ENCODE data around the gene NDUFAF8.

Gene NDUFAF8, protein sequence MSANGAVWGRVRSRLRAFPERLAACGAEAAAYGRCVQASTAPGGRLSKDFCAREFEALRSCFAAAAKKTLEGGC

DNA sequence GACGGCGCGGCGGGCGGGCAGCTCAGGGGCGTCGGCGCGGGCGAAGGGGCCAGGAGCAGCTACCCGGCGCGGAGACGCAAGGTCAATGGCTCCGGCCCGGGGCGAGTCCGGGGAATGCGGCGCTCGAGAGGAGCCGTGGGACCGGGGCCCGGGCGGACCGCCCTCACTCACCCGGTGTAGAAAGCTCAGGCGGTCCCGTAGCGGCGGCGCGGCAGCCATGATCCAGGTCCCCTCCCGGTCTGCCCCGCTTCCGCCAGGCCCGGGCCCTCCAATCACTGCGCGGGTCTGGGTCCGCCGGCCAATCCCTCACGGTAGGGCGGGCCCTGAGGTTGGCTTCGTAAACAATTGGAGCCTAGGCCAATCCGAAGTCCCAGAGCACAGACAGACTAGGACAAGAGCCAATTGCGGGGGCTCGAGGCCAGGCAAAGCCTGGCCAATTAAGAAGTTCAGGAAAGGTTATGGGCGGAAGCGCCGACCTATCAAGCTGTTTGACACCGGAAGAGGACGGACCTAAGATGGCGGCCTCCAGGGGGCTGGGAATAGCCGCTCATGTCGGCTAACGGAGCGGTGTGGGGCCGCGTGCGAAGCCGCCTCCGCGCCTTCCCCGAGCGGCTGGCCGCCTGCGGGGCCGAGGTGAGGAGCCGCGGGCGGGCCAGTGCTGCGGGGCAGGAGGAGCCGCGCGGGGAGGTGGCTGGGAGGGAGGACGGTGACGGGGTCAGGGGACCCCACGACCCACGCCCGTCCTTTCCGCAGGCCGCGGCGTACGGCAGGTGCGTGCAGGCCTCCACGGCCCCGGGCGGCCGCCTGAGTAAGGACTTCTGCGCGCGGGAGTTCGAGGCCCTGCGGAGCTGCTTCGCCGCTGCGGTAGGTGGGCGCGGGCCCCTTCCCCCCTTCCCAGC, at the start of gene NDUFAF8, which contains the start of gene TEPSIN:
Gene NDUFAF8, plus strand, starts transcription at position 504 of the 899 bp plus-strand sequence. Its CDS starts 46 bp downstream, at position 550.
Gene TEPSIN, minus strand, starts transcription at position 241 of the 899 bp plus-strand sequence. Its CDS starts 22 bp downstream, at position 219.
- DNase-seq = peak; percentile 100

DNA sequence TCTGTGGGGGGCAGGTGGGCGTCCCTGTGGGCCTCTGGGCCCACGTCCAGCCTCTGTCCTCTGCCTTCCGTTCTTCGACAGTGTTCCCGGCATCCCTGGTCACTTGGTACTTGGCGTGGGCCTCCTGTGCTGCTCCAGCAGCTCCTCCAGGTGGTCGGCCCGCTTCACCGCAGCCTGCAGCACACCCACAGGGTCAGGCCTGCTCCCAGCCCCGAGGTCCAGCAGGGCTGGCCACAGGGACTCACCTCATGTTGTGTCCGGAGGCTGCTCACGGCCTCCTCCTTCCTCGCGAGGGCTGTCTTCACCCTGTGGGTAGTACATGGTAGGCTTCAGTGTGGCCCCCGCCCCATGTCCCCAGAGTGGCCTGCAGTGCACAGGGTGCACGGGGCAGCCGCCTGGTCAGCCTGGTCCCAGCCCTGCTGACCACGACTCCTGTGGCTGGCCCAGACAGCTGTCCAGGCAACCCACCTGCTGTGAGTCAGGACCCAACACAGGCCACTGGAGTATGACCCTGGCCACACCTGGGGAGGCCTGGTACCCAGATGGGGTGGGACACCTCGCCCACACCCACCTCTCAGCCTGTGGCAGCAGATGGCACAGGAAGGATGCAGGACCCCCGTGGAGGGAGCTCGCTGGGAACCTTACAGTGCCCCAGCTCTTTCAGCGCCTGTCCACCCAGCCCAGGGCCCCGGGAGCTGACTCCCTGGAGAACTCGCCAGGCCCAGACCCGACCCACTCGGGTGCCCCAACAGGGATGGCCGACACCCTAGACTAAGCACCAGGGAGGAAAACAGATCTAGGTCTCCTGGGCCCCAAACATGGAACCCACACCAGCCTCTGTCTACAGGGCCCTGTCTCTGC, 49.2 kb upstream of the NDUFAF8 start:
- no peak for DNase-seq

DNA sequence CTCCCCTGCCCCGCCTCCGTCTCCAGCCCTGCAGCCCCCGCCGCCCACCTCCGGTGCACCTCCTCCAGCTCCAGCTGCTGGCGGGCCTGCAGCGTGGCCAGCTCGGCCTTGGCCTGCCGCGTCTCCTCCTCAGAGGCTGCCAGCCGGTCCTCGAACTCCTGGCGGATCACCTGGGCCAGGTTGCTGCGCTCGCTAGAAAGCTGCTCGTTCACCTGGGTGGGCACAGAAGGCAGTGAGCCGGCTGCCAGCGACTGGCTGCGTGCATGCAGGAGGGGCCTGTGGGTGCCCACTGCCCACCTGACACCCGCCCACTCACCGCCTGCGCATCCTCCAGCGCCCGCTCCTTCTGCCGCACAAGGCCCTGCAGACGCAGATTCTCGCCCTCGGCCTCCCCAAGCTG, 48.5 kb upstream of the NDUFAF8 start:
- no peak for DNase-seq

DNA sequence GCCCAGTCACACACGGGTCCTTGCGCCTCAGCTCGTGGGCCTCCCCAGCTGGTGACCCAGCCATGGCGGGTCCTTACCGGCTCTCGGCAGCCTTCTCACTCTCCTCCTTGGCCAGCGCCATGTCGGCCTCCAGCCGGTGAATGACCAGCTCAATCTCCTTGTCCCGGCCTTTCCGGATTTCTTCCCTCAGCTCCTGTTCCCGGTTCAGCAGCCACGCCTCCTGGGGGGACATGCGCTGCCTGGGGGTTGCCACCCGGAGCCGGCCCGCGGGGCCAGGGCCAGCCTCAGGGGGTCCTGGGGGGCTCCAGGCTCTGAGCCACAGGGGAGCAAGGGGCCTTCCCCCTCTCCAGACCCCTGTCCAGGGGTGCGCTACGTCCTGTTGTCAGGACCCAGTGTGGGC, 48.0 kb upstream of the NDUFAF8 start:
- DNase-seq = no peak

DNA sequence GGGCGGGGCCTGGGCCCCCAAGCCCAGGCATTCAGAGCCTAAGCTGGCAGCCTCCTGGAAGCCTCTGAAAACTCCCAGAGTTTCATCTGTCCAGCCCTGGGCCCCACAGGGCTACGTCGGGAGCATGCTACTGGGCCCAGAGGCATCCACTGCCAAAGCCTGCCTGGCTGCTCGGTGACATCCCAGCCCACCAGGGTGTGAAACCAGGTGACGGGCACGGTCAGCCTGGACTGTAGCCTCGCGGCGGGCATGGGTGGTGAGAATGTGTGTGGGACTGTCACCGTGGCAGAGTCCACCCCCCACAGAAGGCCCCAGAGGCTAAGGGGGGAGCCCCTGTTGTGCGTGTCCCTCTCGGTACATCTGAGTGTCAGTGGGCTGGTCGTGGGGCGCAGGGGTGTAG, 47.5 kb upstream of the NDUFAF8 start:
- no peak for DNase-seq

DNA sequence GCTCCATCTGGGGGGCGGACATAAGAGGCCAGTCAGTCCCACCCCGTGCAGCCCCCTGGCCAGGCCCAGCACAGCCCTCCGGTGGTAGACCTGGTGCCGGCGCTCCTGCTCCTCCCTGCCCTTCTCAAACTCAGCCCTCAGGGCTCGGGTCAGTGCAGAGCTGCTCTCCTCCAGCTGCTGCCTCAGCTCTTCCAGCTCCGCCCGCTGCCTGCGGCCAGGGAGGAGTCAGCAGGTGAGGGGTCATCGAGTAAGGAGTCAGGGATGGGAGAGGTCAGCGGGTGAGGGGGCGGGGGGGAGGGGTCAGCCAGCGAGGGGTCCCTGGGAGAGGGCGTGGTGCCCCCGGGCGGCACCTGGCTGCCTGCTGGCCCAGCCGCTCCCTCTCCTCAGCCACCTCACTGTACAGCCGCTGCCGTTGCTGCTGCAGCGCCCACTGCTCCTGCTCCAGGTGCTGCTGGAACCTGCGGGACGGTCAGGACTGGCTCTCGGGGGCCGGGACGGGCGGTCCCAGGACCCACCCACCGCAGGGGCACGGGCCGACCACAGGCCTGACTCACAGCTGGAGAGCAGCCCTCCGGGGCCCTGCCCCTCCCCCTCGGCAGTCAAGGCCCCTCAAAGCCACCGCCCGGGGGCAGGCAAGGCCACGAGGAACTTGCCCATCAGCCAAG, 46.6 kb upstream of the NDUFAF8 start:
- no peak for DNase-seq

DNA sequence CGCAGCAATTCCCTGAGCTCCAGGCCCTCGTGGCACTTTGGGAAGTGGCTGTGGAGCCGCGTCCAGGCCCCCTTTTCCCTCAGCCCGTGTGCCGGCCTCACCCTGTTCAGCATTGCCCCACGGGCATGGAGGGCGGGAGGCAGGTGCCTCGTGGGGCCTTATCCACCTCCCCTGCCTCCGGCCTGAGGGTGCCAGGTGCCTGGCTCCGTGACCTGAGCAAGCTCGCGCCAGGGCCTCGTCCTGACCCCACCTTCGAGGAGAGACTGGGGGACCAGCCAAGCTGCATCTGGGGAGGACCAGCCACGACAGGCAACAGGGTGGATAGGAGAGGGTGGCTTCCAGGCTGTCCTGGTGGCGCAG, 46.1 kb upstream of the NDUFAF8 start:
- DNase-seq = no peak

DNA sequence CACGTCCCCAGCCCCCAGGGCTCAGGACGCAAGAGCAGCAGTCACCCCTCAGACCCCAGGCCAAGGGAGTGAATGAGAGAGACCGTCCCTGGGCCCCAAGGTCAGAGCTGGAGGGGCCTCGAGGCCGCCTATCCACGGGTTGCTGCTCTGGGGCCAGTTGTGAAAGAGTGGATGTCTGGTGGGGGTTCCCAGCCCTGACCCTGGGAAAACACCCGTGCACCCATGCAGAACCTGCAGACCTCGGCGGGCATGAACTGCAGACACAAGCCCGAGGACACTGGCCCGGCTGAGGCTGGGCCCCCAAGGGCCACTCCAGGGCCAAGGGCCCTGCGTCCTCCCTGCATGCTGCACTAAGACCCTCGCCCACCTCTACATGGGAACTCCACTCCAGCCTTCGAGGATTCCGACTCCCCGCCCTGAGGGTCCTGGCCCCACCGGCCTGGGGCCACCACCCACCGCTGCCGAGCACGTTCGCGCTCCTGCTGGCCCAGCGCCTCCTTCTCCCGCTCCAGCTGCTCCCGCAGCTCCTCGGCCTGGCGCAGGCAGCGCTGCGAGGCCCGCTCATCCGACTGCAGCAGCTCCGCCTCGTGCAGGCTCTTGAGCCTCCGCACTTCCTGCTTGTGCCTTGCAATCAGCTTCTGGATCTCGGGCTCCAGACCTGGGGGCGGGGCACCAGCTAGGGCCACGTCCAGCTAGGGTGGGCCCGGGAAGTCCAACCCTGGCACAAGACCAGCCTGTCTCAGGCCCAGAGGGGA, 45.5 kb upstream of the NDUFAF8 start:
- no peak for DNase-seq

DNA sequence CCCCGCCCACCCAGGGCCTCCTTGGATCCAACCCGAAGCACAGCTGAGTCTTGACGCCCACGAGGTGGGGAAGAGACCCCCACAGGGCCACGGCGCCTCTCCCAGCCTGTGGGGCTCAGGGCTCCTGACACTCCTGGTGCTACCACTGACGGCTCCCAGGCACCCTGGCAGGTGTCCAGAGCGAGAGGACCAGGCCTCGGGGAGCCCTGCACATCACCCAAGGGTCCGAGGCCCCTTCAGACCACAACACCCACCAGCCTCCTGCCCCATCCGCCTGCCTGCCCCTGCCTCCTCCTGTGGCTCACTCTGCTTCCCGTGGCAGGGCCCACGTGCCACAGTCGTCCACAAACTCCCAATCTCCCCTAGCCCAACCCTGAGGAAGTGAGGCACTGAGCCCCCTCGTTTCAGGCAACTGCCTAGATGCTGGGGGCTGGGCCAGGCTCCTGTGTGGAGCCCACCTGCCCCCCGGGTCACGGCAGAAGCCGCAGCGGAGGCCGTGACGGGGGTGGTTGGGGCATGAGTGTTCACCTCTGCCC, 44.8 kb upstream of the NDUFAF8 start:
- DNase-seq = no peak

DNA sequence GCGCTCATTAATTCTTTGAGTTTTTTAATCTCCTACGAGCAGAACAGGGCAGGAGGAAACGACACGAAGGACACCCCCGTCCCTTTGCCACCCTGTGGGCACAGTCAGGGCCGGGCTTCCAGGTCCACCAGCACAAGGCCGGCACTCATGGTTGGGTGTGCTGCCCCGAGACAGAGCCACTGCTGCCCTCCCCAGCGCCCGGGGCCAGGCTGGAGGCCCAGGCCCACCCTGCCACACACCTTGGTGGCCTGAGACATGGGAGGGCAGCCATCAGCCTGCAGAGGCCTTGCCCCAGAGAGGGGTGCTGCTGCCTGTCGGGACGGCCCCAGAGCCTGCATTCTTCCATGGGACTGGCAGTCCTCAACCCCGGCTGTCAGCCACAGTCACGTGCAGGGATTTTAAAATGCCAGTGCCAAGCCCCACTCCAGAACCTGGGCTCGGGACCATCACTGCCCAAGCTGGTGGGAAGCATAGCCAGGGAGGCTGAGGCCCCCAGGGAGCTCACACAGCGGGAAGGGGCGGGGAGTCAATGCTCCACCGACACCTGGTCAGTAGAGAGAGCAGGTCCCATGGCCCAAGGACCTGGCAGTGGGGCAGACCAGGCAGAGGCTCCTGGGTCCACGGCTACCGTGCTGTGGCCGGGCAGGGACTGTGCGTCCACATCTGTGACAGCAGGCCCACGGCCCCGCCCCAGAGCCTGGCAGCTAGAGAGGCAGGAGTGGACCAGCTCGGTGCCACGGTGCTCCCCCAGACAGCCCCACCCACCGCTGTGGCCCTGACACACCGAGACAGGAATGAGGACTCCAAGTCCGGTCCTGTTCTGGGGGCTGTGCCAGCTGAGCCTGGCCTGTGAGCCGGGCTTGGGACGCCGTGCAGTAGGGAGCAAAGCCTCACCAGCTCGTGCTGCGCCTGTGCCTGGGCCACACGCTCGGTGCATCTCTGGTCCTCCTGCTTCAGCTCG, 43.9 kb upstream of the NDUFAF8 start:
- DNase-seq = no peak

DNA sequence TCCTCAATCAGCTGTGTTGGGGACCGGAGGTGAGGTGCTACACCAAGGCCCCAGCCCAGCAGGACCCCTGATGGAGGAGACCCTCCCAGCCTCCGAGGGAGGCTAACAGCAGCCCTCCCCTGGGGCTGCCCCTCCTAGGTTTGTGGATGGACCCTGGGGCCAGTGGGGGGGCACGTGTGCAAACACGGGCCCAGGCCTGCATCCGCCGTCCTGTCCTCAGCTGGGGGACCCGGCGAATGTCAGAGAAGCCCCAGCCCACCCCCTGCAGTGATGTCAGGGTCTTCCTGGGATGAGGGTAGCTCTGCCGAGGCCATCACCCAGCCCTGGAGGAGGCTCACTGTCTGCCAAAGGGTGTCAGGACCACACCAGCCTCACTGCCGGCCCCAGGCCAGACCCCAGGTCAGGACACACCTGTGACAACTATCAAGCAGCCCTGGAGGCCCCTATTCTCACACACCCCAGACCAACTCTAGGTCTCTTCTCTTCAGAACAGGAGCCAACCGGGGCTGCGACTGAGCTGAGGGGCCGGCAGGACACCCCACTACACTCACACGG, 43.1 kb upstream of the NDUFAF8 start:
- DNase-seq = no peak

DNA sequence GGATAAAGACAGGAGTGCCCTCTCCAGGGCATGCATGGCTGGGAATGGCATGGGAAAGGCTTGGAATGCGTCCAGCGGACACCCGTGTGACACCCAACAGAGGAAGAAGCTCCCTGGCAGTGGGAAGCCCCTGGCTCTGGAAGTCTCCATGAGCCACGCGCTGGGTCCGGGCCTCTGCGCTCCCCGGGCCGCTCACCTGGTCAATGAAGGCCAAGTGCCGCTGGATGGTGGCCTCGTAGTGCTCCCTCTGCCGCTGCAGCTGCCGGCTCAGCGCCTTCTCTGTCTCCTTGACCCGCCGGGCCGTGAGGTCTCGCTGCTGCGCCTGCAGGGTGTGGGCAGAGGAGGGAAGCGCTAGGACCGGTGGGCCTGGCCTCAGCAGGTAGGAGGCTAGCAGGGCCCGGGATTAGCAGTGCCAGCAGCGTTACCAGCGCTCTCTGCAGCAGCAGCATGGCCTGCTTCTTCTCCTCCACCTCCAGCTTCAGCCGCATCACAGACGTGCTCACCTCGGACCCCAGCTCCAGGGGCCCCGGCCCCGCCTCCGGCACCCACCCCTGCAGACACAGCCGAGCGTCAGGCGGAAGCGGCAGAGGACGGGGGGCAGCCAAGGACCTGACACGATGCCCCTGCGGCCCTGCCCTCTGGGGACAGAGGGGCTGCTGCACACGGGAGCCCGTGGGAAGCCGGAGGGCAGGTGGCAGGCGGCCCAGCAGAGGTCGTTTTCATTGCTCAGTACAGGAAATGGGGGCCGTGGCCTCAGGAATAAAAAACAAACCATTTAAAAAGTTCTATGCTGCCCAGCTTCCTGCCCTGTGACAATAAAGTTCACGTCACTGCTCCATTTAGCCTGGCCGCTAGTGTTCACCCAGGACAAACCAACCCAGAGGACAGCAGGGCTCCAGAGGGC, 42.4 kb upstream of the NDUFAF8 start:
- no peak for DNase-seq

DNA sequence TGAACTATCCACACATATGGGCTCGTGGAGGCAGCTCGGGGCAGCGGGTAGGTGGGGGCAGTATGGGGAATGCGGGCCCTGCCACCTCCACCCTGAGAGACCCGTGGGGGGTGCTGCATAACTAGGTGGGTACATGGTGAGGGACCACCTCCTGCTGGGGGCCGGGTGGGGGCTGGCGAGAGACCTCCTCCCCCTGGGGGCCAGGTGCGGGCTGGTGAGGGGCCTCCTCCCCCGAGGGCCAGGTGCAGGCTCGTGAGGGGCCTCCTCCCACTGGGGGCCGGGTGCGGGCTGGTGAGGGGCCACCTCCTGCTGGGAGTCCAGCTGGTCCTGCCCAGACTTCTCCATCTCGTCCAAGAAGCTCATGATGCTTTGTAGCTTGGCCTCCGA, 41.7 kb upstream of the NDUFAF8 start:
- no peak for DNase-seq

DNA sequence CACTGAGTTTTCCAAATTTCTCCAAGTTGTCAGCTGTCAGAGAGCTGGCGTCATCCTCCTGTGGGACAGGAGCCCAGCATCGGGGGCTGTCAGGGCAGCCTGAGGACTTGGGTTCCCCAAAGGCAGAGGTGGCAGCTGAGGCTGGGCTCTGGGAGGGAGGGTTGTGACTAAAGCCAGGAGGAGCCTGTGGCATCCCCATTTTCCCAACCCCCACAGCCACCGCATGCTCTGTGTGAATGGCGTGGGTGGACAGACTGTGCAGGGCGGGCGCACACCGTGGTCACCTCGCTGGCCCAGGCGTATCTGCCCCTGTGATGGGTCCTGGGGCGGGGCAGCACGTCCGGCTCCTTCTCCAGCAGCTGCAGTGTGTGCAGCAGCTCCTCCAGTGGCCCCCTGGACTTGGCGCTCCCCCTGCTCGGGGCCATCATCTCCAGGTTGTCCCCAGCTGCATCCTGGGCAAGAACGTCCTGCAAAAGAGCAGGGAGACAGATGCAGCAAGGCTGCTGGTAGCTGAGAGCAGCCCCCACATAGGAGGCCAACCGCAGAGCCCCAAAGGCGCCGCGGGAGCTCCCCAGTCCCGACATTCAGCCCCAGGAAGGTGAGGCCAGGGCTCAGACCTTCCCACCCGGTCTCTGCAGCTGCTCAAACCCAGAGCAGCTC, 41.2 kb upstream of the NDUFAF8 start:
- no peak for DNase-seq

DNA sequence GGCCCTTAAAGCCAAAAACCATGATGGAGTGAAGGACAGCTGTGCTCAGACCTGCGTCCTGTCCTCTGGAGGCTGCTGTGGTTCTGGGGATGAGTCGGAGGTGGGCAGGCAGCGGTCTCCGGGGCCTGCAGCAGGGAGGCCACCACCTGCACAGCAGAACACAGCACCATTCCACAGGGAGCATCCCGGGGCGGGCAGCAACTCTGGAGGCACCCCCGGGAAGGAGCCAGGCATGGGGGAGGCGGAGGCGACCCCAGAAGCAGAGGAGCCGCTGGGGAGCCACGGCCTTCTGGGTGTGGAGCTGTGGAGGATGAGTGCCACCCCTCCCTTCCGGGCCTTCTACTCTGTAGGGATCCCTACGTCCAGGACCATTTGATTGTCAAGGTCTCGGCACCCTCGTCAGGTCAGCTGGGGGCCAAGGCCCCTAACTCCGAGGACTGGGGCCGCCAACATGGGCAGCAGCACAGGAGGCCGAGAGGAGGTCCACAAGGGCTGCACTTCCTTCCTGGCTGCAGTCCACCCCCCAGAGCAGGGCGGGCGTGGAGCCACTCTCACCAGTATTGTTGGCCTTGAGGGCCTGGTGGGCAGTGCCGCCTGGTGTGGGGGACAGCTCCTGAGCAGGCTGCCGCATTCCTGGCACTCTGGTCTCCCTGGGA, 40.2 kb upstream of the NDUFAF8 start:
- DNase-seq = no peak

DNA sequence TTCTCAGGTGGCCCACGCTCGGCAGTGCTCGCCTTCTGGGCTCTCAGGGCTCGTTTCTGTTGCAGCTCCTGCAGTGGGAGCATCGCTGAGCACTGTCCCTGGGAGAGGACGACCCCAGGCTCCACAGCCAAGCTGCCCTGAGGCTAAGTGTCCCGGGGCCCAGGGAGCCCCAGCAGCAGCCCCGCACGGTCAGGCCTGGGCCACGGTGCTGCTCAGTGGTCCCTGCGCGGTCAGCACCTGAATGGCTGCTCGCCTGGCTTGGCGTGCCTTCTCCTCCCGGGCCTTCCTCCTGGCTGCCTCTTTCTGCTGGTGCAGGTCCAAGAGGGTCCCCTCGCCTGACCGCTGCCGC, 39.7 kb upstream of the NDUFAF8 start:
- no peak for DNase-seq

DNA sequence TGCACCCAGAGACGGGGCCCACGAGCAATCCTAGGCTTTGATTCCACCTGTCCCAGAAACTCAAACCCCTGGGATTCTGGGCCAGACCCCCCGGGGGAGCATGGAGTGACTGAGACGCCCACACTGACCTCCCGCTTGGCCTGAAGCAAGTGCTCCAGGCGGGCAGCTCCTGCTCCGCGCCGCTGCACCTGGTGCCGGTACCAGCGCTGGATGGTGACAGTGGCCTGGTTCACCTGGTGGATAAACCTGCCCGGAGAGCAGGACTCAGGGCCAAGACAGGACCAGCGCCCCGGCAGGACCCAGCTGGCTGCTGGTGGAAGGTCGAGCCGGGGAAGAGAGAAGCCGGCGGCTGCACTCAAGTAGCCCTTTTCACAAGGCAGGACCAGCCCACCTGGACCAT, 38.9 kb upstream of the NDUFAF8 start:
- DNase-seq = no peak
